Measurements from ENCODE around the gene NELL1.

NELL1 gene

GRCh38 chr11:21160140-21160539 is 490.8 kb downstream of the NELL1 start:
- no peak overlapping the region for H3K27ac ChIP-seq (ENCODE audit: low read length, poor library complexity, severe bottlenecking)
- no peaks in the 10 kb centered on the region for H3K79me1 ChIP-seq (replicated peaks; ENCODE audit: low read length, poor library complexity, severe bottlenecking)

GRCh38 chr11:21169639-21170038 is 500.3 kb downstream of the NELL1 start:
- Histone ChIP-seq H3K4me2 (ENCODE audit: low read length, poor library complexity, severe bottlenecking) (no peak overlapping the region), H2BK5ac (ENCODE audit: low read depth, low read length, poor library complexity, severe bottlenecking) (no peak overlapping the region), H3K79me1 (replicated peaks; ENCODE audit: low read length, poor library complexity, severe bottlenecking) (no peaks in the 10 kb centered on the region), H3K9me3 (ENCODE audit: control insufficient read depth, low read length) (no peaks in the 10 kb centered on the region), H3K27ac (ENCODE audit: low read length, poor library complexity, severe bottlenecking) (no peak overlapping the region), H3K23ac (ENCODE audit: low read length in 2 of 2) (no peak overlapping the region), H3K4me1 (ENCODE audit: control insufficient read depth, insufficient read depth, low read depth, low read length) (no peaks in the 10 kb centered on the region), H3K14ac (ENCODE audit: low read length in 2 of 2) (no peak overlapping the region), H4K8ac (ENCODE audit: low read length) (no peak overlapping the region), H3K9ac (ENCODE audit: low read length) (no peak overlapping the region), H2BK12ac (ENCODE audit: low read length in 2 of 2) (no peak overlapping the region), H3K27me3 (ENCODE audit: control insufficient read depth in 1 of 2, insufficient read depth in 1 of 2, low read length in 2 of 2) (no peaks in the 10 kb centered on the region), H2AK5ac (ENCODE audit: low read length, severe bottlenecking) (no peak overlapping the region), H2BK120ac (ENCODE audit: low read depth, low read length) (no peak overlapping the region), H2AFZ (ENCODE audit: low read depth, low read length) (no peak overlapping the region), H4K91ac (ENCODE audit: low read length) (no peak overlapping the region), H3K4ac (ENCODE audit: low read depth in 1 of 2, low read length in 2 of 2) (no peak overlapping the region), H3K18ac (ENCODE audit: low read depth in 1 of 2, low read length in 2 of 2) (no peak overlapping the region), H3K36me3 (ENCODE audit: control insufficient read depth in 1 of 2, insufficient read depth in 2 of 2, low read depth in 1 of 2, low read length in 2 of 2) (no peaks in the 10 kb centered on the region), H2BK15ac (ENCODE audit: low read depth, poor library complexity, severe bottlenecking) (no peak overlapping the region), H3K4me3 (ENCODE audit: insufficient read depth in 1 of 2, low read depth in 1 of 2, low read length in 2 of 2) (no peak overlapping the region)
- WGBS = 78% methylated on average over 8 of the region's 8 CpGs
- no peak for DNase-seq

More at GRCh38 chr11:21160140-21160539, 490.8 kb downstream of the NELL1 start:
- Histone ChIP-seq H3K18ac (ENCODE audit: low read depth in 1 of 2, low read length in 2 of 2) (no peak overlapping the region), H3K4me2 (ENCODE audit: low read length, poor library complexity, severe bottlenecking) (no peak overlapping the region), H3K9me3 (ENCODE audit: control insufficient read depth, low read length) (peaks cover 4% of the 10 kb centered on the region), H3K23ac (ENCODE audit: low read length in 2 of 2) (no peak overlapping the region), H4K91ac (ENCODE audit: low read length) (no peak overlapping the region), H3K4me3 (ENCODE audit: insufficient read depth in 1 of 2, low read depth in 1 of 2, low read length in 2 of 2) (no peak overlapping the region), H2BK12ac (ENCODE audit: low read length in 2 of 2) (no peak overlapping the region), H2AK5ac (ENCODE audit: low read length, severe bottlenecking) (no peak overlapping the region), H3K36me3 (ENCODE audit: control insufficient read depth in 1 of 2, insufficient read depth in 2 of 2, low read depth in 1 of 2, low read length in 2 of 2) (no peaks in the 10 kb centered on the region), H3K14ac (ENCODE audit: low read length in 2 of 2) (no peak overlapping the region), H3K4me1 (ENCODE audit: control insufficient read depth, insufficient read depth, low read depth, low read length) (no peaks in the 10 kb centered on the region), H3K27me3 (ENCODE audit: control insufficient read depth in 1 of 2, insufficient read depth in 1 of 2, low read length in 2 of 2) (no peaks in the 10 kb centered on the region), H3K9ac (ENCODE audit: low read length) (no peak overlapping the region), H2BK5ac (ENCODE audit: low read depth, low read length, poor library complexity, severe bottlenecking) (no peak overlapping the region), H2AFZ (ENCODE audit: low read depth, low read length) (no peak overlapping the region), H2BK15ac (ENCODE audit: low read depth, poor library complexity, severe bottlenecking) (no peak overlapping the region), H4K8ac (ENCODE audit: low read length) (no peak overlapping the region), H2BK120ac (ENCODE audit: low read depth, low read length) (no peak overlapping the region), H3K4ac (ENCODE audit: low read depth in 1 of 2, low read length in 2 of 2) (no peak overlapping the region)
- WGBS = 97% methylated on average over 2 of the region's 3 CpGs
- no peak for DNase-seq

GRCh38 chr11:21173476-21173875 is 504.1 kb downstream of the NELL1 start:
- DNase-seq = no peak
- Histone ChIP-seq H4K91ac (ENCODE audit: low read length) (no peak overlapping the region), H3K36me3 (ENCODE audit: control insufficient read depth in 1 of 2, insufficient read depth in 2 of 2, low read depth in 1 of 2, low read length in 2 of 2) (no peaks in the 10 kb centered on the region), H3K4me2 (ENCODE audit: low read length, poor library complexity, severe bottlenecking) (no peak overlapping the region), H3K9me3 (ENCODE audit: control insufficient read depth, low read length) (no peaks in the 10 kb centered on the region), H2BK120ac (ENCODE audit: low read depth, low read length) (no peak overlapping the region), H3K9ac (ENCODE audit: low read length) (no peak overlapping the region), H3K27me3 (ENCODE audit: control insufficient read depth in 1 of 2, insufficient read depth in 1 of 2, low read length in 2 of 2) (no peaks in the 10 kb centered on the region), H3K27ac (ENCODE audit: low read length, poor library complexity, severe bottlenecking) (no peak overlapping the region), H3K14ac (ENCODE audit: low read length in 2 of 2) (no peak overlapping the region), H3K4me1 (ENCODE audit: control insufficient read depth, insufficient read depth, low read depth, low read length) (no peaks in the 10 kb centered on the region), H3K18ac (ENCODE audit: low read depth in 1 of 2, low read length in 2 of 2) (no peak overlapping the region), H3K79me1 (replicated peaks; ENCODE audit: low read length, poor library complexity, severe bottlenecking) (no peaks in the 10 kb centered on the region), H3K4me3 (ENCODE audit: insufficient read depth in 1 of 2, low read depth in 1 of 2, low read length in 2 of 2) (no peak overlapping the region), H2AK5ac (ENCODE audit: low read length, severe bottlenecking) (no peak overlapping the region), H2BK5ac (ENCODE audit: low read depth, low read length, poor library complexity, severe bottlenecking) (no peak overlapping the region), H2AFZ (ENCODE audit: low read depth, low read length) (no peak overlapping the region), H3K23ac (ENCODE audit: low read length in 2 of 2) (no peak overlapping the region), H4K8ac (ENCODE audit: low read length) (no peak overlapping the region), H2BK12ac (ENCODE audit: low read length in 2 of 2) (no peak overlapping the region), H2BK15ac (ENCODE audit: low read depth, poor library complexity, severe bottlenecking) (no peak overlapping the region), H3K4ac (ENCODE audit: low read depth in 1 of 2, low read length in 2 of 2) (no peak overlapping the region)

- Histone ChIP-seq H2BK12ac (ENCODE audit: low read length in 2 of 2) (no peak overlapping the region), H3K36me3 (ENCODE audit: control insufficient read depth in 1 of 2, insufficient read depth in 2 of 2, low read depth in 1 of 2, low read length in 2 of 2) (no peaks in the 10 kb centered on the region), H4K8ac (ENCODE audit: low read length) (no peak overlapping the region), H3K9ac (ENCODE audit: low read length) (no peak overlapping the region), H3K23ac (ENCODE audit: low read length in 2 of 2) (no peak overlapping the region), H2BK15ac (ENCODE audit: low read depth, poor library complexity, severe bottlenecking) (no peak overlapping the region), H3K79me1 (replicated peaks; ENCODE audit: low read length, poor library complexity, severe bottlenecking) (no peaks in the 10 kb centered on the region), H3K4me1 (ENCODE audit: control insufficient read depth, insufficient read depth, low read depth, low read length) (no peaks in the 10 kb centered on the region), H3K27ac (ENCODE audit: low read length, poor library complexity, severe bottlenecking) (no peak overlapping the region), H3K4me3 (ENCODE audit: insufficient read depth in 1 of 2, low read depth in 1 of 2, low read length in 2 of 2) (no peak overlapping the region), H2BK120ac (ENCODE audit: low read depth, low read length) (no peak overlapping the region), H2BK5ac (ENCODE audit: low read depth, low read length, poor library complexity, severe bottlenecking) (no peak overlapping the region), H3K4me2 (ENCODE audit: low read length, poor library complexity, severe bottlenecking) (no peak overlapping the region), H4K91ac (ENCODE audit: low read length) (no peak overlapping the region), H3K9me3 (ENCODE audit: control insufficient read depth, low read length) (no peaks in the 10 kb centered on the region), H3K18ac (ENCODE audit: low read depth in 1 of 2, low read length in 2 of 2) (no peak overlapping the region), H3K14ac (ENCODE audit: low read length in 2 of 2) (no peak overlapping the region), H2AFZ (ENCODE audit: low read depth, low read length) (no peak overlapping the region), H2AK5ac (ENCODE audit: low read length, severe bottlenecking) (no peak overlapping the region), H3K4ac (ENCODE audit: low read depth in 1 of 2, low read length in 2 of 2) (no peak overlapping the region), H3K27me3 (ENCODE audit: control insufficient read depth in 1 of 2, insufficient read depth in 1 of 2, low read length in 2 of 2) (no peaks in the 10 kb centered on the region)
- no peak for DNase-seq
- WGBS = 86% methylated on average over 1 of the region's 2 CpGs
Observed at GRCh38 chr11:21174781-21175180, 505.4 kb downstream of the NELL1 start.

Data from mesenchymal stem cell (in vitro differentiated cells and primary cell).